Hematopoietic multipotent progenitor cell treated with erythropoietin and hydrocortisone succinate and interleukin-3 and kit ligand, for 4 days (in vitro differentiated cells): ENCODE data around the gene SLC22A3.
"Not testable (repeated sequence)": the region's sequence is repeated elsewhere in the genome, so short reads cannot be mapped to it uniquely, and the experiment has no call there.

Experiments
- DNase-seq: peaks from one replicate; pipeline ENCODE4 v3.0.0-alpha.2; 2015

Gene SLC22A3

GRCh38 chr6:160449787-160450186, 101.6 kb downstream of the SLC22A3 start:
- not testable (repeated sequence) for DNase-seq

DNA sequence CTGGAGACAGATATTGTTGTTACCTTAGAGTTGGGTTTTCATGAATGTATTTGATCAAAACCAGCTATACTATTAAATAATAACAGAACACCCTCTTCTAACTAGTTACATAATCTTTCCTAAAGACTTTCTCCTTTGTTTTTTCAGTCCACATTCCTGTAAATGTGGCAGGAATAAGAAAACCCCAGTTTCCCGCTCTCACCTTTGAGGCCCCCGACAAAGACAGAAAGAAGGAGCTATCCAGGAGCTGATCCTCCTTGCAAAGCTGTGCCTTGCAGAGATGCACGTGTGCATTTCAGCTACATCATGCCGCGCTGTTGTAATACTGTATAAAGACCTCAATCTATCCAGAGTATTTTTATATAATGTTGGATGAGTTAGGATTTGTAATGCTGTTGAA, 102.7 kb downstream of the SLC22A3 start:
- DNase-seq, result no peak

DNA sequence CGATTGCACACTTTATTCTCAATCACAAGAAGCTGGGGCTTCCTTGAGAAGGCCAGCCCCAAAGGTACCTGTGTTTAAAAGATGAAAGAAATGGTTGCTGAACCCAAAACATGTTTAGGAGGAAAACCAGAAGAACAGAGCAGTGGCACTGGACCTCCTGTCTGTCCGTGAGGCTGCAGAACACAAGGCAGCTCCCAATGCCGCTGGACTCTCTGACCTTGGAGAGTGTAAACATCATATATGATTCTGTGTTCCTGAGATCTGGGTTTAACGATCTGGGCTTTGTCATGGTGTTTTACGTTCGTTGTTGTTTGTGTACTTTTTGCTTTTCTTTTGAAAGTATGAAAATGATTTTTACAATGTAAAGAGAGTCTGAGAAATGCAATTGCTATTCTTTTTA, 106.1 kb downstream of the SLC22A3 start:
- no peak for DNase-seq

DNA sequence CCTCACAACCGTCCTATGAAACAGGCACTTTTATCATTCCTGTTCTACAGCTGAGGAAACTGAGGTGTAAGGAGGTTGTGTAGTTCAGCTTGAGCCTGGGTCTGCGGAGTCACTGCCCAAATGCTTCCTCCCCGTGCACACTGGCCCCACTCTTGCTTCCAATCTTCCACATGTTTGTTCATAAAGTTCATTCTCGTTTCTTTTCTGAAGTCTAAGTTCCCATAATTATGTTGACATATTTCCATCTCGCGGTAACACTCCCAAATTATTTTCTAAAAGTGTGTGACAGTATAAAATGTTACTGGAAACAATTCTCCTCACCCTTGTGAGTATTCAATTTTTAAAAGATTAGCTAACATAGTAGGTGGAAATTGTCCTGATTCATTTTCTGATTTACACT, 106.9 kb downstream of the SLC22A3 start:
- no peak for DNase-seq

DNA sequence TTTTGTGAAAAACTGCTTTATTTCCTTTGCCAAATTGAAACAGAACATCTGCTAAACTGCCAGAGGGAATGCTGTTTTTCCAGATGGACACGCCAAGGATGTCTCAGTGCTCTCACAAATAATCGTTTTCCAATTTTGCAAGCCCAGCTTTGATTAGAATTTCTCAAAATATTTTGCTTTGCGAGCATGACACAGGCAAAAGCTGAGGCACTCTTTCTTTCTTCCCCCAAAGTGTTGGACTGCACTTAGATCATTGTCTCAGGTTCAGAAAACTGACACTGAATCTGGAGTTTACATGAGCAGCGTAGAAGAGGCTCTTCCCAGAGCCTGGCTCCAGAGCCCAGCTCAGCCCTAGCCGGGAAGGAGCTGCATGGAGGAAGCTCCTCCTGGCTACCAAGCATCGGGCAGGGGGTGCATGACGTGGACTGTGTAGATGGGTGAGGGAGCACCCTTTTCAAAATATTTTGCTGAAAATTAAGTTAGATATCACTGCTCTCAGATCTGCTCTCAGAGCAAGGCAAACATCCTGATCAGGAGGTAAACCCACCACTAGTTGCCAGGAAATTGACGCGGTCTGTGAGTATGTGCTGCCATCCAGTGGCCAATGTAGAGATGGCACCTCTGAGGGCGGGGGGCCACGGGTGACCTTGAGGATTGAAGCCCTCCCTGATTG, 107.5 kb downstream of the SLC22A3 start:
- DNase-seq, result peak; percentile 66

DNA sequence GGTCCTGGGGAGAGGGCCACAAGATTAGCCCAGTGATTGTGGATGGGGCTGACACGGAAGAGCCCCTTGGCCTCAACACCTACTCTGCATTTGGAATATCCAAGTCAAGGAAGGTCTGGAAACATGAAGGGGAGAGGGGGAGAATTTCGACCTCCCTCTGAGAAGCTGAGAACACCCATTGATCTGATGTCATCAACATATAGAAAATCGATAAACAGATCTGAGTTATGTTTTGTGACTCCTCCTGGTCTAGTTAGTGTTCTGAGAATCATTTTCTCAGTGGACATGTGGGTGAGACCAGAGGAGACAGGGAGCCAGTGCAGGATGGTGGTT, 108.0 kb downstream of the SLC22A3 start:
- no peak for DNase-seq

GRCh38 chr6:160457823-160458222, 109.6 kb downstream of the SLC22A3 start:
- DNase-seq, result peak; percentile 26

- DNase-seq, result no peak
Observed at GRCh38 chr6:160461641-160462040, 113.5 kb downstream of the SLC22A3 start.

- DNase-seq, result no peak
Observed at GRCh38 chr6:160462116-160462515, 113.9 kb downstream of the SLC22A3 start.

DNA sequence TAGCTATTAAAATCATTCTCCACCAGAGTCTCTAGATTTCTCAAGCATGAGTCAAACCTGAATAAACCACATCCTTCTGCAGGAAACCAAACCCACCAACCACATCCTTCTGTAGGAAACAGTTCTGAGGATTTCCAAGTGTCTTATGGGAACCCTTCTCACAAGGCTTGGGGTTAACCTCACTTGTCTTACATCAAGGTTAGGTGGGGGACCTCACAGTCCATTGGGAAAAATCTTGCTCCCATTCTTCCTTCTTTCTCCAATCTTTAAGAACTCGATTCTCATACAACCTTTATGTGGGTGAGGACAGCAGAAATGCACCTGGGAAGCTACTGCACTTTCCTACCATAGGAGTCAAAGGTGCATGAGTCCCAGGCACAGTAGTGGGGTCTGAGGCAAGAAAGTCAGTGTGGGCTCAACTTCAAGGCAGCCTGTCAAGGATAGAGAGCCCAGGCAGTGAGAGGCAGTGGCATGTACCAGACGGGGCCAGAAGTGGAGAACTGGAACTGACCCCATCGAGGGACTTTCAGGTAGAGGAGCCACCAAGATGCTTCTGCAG, 114.5 kb downstream of the SLC22A3 start:
- DNase-seq, result peak; percentile 89

DNA sequence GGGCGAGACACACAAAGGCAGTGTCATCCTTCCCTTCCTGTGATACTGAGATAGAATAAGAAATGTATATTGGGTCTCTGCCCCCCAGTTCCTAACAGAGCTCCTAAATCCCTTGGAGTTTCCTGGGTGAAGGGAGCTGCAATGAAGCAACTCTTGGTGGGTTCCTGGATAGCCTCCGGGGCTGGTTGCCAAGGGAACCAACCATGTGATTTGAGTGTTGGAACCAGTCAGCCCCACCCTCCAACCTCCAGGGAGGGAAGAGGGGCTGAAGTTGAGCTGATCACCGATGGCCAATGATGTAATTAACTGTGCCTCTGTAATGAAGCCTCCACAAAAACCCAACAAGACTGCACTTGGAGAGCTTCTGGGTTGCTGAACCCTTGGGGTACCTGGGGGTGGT, 116.6 kb downstream of the SLC22A3 start:
- no peak for DNase-seq

DNA sequence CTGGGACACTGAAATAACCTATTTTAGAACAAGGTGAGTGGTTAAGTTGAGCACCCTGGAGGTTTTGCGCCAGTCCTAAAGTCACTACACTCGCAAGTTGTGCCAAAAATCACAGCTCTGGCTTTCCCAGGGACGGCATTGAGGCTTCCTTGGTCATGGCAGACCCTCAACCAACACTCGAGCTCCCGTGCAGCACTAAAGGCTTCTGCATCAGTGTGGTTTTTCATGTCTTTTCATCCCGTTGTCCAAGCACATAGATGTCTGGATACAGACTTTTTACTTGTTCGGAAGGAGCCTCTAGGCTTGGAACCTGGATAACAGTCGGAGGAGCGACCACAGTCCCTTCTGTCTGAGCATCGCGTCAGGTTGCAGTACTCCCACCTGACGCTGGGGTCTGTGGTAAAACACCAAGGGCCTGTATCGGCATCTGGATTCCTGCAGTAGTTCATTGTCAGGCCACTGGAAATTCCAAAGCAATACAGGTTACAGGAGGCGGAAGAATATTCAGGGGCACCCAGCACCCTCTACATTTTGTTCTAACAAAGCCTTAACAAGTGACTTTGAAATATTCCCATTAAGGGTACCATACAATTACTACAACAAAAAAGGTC, 119.2 kb downstream of the SLC22A3 start:
- DNase-seq, result not testable (repeated sequence)

DNA sequence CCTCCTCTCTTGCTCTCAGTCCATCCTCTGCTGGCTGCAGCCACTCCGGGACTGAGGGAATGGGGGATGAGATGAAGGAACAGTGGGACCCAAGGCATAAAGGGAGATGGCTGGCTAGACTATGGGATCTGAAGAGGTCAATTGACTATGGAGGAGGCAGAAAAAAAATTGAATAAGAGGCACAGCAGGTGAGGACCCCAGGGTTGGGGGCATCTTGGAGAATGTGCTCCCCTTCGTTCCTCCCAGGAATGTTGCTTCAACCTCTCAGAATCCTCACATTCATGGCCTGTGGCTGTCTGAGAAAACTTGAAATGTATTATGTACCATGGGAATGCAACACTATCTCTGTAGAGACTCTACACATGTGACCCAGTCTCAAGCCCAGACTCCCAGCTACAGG, 121.0 kb downstream of the SLC22A3 start:
- DNase-seq, result no peak

DNA sequence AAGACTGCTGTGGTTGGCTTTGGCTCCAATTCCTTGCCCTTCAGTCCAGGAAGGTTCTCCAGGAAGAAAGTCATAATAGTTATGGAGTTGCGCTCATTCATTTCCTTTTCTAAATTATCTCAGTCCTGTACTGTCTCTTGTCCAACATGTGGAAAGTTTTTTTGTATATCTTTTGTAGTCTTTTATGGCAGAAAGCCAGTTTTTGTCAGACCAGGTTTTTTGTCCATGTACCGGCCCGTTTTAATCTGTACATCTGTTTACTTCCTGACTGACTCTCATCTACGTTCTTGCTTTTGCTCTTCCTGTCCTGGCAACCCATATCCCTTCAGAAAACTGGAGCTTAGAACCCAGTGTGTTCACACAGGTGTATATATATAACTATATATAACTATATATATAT, 127.9 kb downstream of the SLC22A3 start:
- not testable (repeated sequence) for DNase-seq

DNA sequence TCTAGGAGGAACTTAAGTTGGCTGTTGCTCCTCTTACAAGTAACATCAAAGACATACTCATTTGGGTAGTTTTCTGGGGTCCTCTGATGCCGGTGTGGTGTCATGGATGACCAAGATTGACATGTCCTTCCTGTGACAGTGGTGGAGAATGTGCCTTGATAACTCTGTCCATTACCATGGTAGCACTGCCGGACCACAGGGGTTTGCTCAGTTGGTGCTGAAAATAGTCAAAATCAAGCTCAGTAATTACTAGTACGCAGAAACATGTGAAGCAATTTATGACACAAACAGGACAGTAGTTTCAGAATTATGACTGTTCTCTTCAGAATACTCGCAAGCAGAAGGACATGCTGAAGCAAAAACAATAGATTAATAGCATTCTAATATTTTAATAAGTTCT, 128.9 kb downstream of the SLC22A3 start:
- not testable (repeated sequence) for DNase-seq

GRCh38 chr6:160477901-160478300, 129.7 kb downstream of the SLC22A3 start:
- DNase-seq, result no peak

GRCh38 chr6:160487116-160487515, 138.9 kb downstream of the SLC22A3 start:
- no peak for DNase-seq

DNA sequence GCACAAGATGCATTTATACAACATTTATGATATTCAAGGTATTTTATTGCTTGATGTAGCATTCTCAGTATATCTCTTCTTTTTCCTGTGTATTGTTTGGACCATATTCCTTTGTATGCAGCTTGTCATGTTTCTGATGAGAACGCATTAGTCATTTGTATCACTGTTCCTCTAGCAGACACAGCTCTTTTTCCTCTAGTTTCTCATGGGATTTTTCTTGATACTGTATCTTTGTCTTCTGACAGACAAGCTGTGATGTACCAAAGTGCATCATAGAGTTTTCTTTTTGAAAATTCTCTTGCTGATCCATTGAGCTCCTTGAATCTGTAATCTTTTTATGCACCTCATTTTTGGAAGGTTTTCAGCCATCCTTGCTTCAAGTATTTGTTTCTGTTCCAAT, 140.9 kb downstream of the SLC22A3 start:
- no peak for DNase-seq

DNA sequence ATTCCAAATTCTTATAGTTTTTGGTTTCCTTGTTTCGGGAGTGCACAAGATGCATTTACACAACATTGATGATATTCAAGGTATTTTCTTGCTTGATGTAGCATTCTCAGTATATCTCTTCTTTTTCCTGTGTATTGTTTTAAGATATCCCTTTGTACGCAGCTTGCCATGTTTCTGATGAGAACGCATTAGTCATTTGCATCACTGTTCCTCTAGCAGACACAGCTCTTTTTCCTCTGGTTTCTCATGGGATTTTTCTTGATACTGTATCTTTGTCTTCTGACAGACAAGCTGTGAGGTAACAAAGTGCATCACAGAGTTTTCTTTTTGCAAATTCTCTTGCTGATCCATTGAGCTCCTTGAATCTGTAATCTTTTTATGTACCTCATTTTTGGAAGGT, 146.4 kb downstream of the SLC22A3 start:
- DNase-seq, result no peak

DNA sequence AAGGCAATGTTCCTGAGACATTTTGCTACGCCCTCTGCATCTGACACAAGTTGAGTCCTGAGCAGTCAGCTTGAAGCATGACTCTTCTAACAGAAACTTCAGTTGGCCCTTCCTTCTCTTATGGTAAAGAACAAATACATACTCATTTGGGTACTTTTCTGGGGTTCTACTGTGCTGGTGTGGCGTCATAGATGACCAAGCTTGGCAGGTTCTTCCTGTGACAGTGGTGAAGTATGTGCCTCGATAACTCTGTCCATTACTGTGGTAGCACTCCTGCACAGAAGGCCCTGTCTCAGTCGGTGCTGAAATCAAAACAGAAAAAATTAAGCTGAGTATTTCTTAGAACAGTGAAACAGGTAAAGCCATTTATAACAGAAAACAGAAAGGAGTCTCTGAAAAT, 152.5 kb downstream of the SLC22A3 start:
- no peak for DNase-seq
